Glutamatergic neuron (in vitro differentiated cells): ENCODE data around the gene MTPN. TPM values are rescaled to one million over a fixed set of nuclear protein-coding genes. Genes with fewer than 3 reads are reported as not detected.

Source experiments
- DNase-seq: peaks from one replicate; pipeline ENCODE4 v3.0.0; 2022
- H3K27ac Mint-ChIP-seq: one replicate; pipeline ENCODE4 v1.8.0; 2020; ENCODE audit warnings: mild to moderate bottlenecking, mixed read lengths, inconsistent platforms; ENCODE audit not compliant: unreplicated experiment
- H3K27me3 Mint-ChIP-seq: one replicate; pipeline ENCODE4 v1.8.0; 2020; ENCODE audit warnings: mild to moderate bottlenecking, moderate library complexity, mixed read lengths, inconsistent platforms; ENCODE audit not compliant: unreplicated experiment
- H3K36me3 Mint-ChIP-seq: one replicate; pipeline ENCODE4 v1.8.0; 2020; ENCODE audit warnings: mild to moderate bottlenecking, mixed read lengths, inconsistent platforms; ENCODE audit not compliant: unreplicated experiment
- H3K4me1 Mint-ChIP-seq: one replicate; pipeline ENCODE4 v1.8.0; 2020; ENCODE audit warnings: mild to moderate bottlenecking, low read depth, mixed read lengths, inconsistent platforms; ENCODE audit not compliant: unreplicated experiment
- H3K4me3 Mint-ChIP-seq: one replicate; pipeline ENCODE4 v1.8.0; 2020; ENCODE audit warnings: mild to moderate bottlenecking, mixed read lengths, inconsistent platforms; ENCODE audit not compliant: unreplicated experiment
- H3K9me3 Mint-ChIP-seq: one replicate; pipeline ENCODE4 v1.8.0; 2020; ENCODE audit warnings: mild to moderate bottlenecking, moderate library complexity, mixed read lengths, inconsistent platforms; ENCODE audit not compliant: unreplicated experiment
- total RNA-seq: library from RNA; stranded (reverse); fragmentation: NEBNext Ultra II Directional; extraction: Animal tissue kit (Norgen Biotek cat#: 25700); gene quantifications from one replicate; pipeline ENCODE4 v1.2.1, GENCODE V29; 2021; ENCODE audit not compliant: unreplicated experiment
- TF ChIP-seq, protein P1 (sequence below): fragments of 200-600 bp; sonication (generic); IDR thresholded peaks from one replicate; pipeline ENCODE4 v1.5.0; 2021; ENCODE audit not compliant: partially characterized antibody, unreplicated experiment

Gene MTPN
- total RNA-seq, 1 donor from 2014 or later, result 181 TPM

DNA sequence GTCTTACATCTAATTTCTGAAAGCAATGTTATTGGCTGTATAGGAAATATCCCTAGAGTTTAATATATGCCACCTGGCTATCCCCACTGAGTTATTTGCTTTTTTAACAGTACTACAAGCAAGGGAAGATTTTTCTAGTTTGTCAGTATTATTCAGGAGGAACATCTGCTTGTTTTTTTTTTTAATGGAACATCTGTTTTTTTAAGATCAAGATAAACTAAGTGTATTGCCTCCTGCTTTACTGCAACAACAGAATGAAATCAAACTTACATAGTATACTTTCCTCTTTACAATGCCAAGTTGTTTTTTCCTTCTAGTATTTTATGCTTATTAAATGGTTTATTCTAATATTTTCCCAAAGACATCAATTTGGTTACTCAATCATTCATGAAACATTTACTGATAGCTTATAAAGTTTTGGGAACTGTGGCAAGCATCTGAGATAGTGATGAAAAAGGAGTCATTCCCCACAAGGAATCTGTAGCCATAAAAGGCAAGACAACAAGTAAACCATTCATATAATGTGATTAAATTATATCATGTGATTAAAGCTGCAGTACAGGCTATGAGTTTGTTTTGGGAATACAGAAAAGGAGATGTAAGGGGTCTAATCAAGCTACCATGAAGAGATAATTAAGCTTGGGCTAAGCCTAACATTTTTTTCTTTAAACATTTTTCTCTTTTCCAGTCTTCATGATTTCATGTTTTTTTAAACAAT, 17.4 kb downstream of the MTPN start:
- DNase-seq, result no peak
- H3K4me3 Mint-ChIP-seq, result peak overlapping the region; percentile 14
- peak overlapping the region; percentile 67 for H3K27ac Mint-ChIP-seq
- H3K36me3 Mint-ChIP-seq, result peaks cover 5% of the 10 kb centered on the region
- TF ChIP-seq, protein P1, sequence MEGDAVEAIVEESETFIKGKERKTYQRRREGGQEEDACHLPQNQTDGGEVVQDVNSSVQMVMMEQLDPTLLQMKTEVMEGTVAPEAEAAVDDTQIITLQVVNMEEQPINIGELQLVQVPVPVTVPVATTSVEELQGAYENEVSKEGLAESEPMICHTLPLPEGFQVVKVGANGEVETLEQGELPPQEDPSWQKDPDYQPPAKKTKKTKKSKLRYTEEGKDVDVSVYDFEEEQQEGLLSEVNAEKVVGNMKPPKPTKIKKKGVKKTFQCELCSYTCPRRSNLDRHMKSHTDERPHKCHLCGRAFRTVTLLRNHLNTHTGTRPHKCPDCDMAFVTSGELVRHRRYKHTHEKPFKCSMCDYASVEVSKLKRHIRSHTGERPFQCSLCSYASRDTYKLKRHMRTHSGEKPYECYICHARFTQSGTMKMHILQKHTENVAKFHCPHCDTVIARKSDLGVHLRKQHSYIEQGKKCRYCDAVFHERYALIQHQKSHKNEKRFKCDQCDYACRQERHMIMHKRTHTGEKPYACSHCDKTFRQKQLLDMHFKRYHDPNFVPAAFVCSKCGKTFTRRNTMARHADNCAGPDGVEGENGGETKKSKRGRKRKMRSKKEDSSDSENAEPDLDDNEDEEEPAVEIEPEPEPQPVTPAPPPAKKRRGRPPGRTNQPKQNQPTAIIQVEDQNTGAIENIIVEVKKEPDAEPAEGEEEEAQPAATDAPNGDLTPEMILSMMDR, result no peak
- H3K9me3 Mint-ChIP-seq, result no peaks in the 10 kb centered on the region
- H3K27me3 Mint-ChIP-seq, result no peaks in the 10 kb centered on the region
- H3K4me1 Mint-ChIP-seq, result peaks cover 52% of the 10 kb centered on the region

DNA sequence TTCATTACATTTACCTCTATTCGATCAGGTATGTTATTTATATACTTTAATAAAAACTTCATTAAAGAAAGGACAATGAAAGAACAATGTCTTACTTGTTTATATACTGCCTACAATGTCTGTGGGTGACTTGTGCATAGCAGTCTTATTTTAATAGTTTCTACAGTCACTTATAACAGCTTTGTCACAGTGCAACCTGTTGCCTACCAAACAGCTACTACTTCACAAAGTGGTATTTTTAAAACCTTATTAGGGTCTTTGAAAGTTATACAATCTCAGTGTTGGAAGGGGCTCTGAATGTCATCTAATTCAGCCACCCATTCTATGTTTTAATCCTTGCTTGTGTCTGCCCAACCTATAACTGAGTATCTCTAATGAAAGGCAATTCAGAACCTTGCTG, 19.0 kb downstream of the MTPN start:
- no peaks in the 10 kb centered on the region for H3K9me3 Mint-ChIP-seq
- no peaks in the 10 kb centered on the region for H3K27me3 Mint-ChIP-seq
- H3K4me1 Mint-ChIP-seq, result peaks cover 44% of the 10 kb centered on the region
- no peak for DNase-seq
- H3K4me3 Mint-ChIP-seq, result no peak overlapping the region
- TF ChIP-seq, protein P1, result no peak
- H3K36me3 Mint-ChIP-seq, result peaks cover 5% of the 10 kb centered on the region
- no peak overlapping the region for H3K27ac Mint-ChIP-seq

DNA sequence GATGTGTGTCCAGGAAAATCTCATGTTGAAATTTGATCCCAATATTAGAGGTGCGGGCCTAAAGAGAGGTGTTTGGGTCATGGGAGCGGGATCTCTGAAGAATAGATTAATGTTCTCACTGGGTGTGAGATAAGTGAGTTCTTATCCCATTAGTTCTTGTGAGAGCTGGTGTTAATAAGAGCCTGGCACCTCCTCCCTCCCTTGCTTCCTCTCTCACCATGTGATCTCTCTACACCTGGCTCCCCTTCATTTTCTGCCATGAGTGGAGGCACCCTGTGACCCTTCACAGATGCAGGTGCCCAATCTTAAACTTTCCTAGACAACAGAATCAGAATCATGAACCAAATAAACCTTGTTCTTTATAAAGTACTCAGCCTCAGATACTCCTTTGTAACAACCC, 19.5 kb downstream of the MTPN start:
- H3K4me1 Mint-ChIP-seq, result peaks cover 42% of the 10 kb centered on the region
- DNase-seq, result no peak
- H3K27ac Mint-ChIP-seq, result no peak overlapping the region
- H3K4me3 Mint-ChIP-seq, result no peak overlapping the region
- H3K36me3 Mint-ChIP-seq, result peaks cover 5% of the 10 kb centered on the region
- TF ChIP-seq, protein P1, result no peak
- peaks cover 1% of the 10 kb centered on the region for H3K9me3 Mint-ChIP-seq
- H3K27me3 Mint-ChIP-seq, result no peaks in the 10 kb centered on the region

DNA sequence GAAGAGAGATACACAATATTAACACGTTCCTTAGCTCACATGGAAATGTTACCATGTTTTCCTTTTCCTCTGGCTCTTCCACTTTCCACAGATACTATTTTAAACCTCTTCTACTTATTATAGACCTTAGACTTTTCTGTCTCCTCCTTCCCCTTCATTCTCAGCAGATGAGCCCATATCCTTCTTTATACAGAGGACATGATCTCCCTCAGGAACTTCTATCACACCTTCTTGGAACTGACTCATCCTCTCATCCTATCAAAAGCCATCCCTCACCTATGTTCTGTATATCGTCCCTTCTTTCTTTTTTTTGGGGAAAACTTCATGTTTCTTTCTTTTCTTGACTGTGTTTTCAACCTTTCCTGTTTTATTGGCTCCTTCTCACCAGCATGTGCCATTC, 20.8 kb downstream of the MTPN start:
- peak overlapping the region; percentile 10 for H3K27ac Mint-ChIP-seq
- H3K4me3 Mint-ChIP-seq, result no peak overlapping the region
- H3K4me1 Mint-ChIP-seq, result peaks cover 38% of the 10 kb centered on the region
- H3K36me3 Mint-ChIP-seq, result peaks cover 5% of the 10 kb centered on the region
- H3K9me3 Mint-ChIP-seq, result peaks cover 1% of the 10 kb centered on the region
- H3K27me3 Mint-ChIP-seq, result no peaks in the 10 kb centered on the region
- TF ChIP-seq, protein P1, result no peak
- DNase-seq, result no peak

DNA sequence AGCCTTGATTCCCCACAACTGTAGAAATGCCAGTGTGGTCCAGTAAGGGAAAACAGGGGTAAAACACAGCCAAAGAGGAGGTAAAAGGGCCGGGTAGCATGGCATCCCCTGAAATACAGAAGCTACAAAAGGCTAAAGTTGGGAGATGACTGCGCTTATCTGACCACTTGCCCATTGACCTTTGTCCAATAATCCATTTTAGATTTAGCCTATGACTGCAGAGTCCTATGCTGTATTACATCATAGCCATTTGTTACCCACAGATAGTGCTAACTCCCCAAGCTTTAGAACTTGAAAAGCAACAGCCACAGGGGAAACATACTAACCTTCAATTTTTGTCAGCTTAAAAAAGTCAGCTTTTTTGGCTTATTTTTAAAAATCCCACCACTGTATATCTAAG, 26.2 kb downstream of the MTPN start:
- Mint-ChIP-seq H3K9me3 (peaks cover 1% of the 10 kb centered on the region), H3K4me3 (no peak overlapping the region), H3K36me3 (no peaks in the 10 kb centered on the region), H3K4me1 (peaks cover 10% of the 10 kb centered on the region), H3K27me3 (no peaks in the 10 kb centered on the region), H3K27ac (no peak overlapping the region)
- TF ChIP-seq, protein P1, result no peak
- no peak for DNase-seq
